Keratinocyte (primary cell): Measurements from ENCODE around the gene RAB44.

Experiments used
- CTCF ChIP-seq, 3 experiments: IDR thresholded peaks in 1 of 3; conservative IDR thresholded peaks in 1 of 3; optimal IDR thresholded peaks in 1 of 3; 2 replicates in 2 of 3; 3 replicates in 1 of 3; pipeline versions ENCODE3 to v1.5.1; 2011; ENCODE audit warnings: low read length in 3 of 3, mild to moderate bottlenecking in 3 of 3, moderate library complexity in 2 of 3, control low read depth in 1 of 3, inconsistent platforms in 1 of 3; ENCODE audit not compliant: insufficient read depth in 2 of 3; ENCODE audit errors: extremely low read depth in 1 of 3
- EZH2 ChIP-seq: IDR thresholded peaks from one replicate; pipeline ENCODE4 v1.6.1; 2012; ENCODE audit warnings: inconsistent platforms, mild to moderate bottlenecking, low read length, moderate library complexity

GRCh38 chr6:36749829-36750489, 52.3 kb downstream of the RAB44 start:
- TF ChIP-seq EZH2, result no peak
- TF ChIP-seq CTCF (optimal IDR thresholded peaks at IDR 0.05 in 1 of 3, IDR thresholded peaks at IDR 0.05 in 1 of 3, conservative IDR thresholded peaks at IDR 0.05 in 1 of 3; ENCODE audit: extremely low read depth in 1 of 3, insufficient read depth in 2 of 3, low read length in 3 of 3), result no peak
